ENCODE data around the gene SNX27.

- TF ChIP-seq CTCF (IDR thresholded peaks at IDR 0.05; ENCODE audit: low read depth, low read length, poor library complexity, severe bottlenecking) = no peak
- no peak for TF ChIP-seq EZH2phosphoT487 (IDR thresholded peaks at IDR 0.05; ENCODE audit: borderline replicate concordance, low read length)
These were observed 99.4 kb downstream of the SNX27 start for GRCh38 chr1:151711044-151711800.

Data from DOHH2 (cell line).